GM10266 (cell line): Measurements from ENCODE around the gene FES.
"Not testable (repeated sequence)": the region's sequence is repeated elsewhere in the genome, so short reads cannot be mapped to it uniquely, and the experiment has no call there.

Source experiments
- DNase-seq: peaks from one replicate; pipeline ENCODE4 v3.0.0; 2012; ENCODE audit errors: extremely low spot score
- CTCF ChIP-seq: IDR thresholded peaks from 2 replicates; pipeline ENCODE4 v1.5.1; 2012; ENCODE audit warnings: mild to moderate bottlenecking, low read depth; ENCODE audit not compliant: control insufficient read depth, insufficient read depth; ENCODE audit errors: missing control alignments

FES gene

GRCh38 chr15:90839187-90840071, 44.9 kb upstream of the FES start:
- no peak for TF ChIP-seq CTCF
- DNase-seq: no peak

- no peak for TF ChIP-seq CTCF
These were observed 44.0 kb upstream of the FES start for GRCh38 chr15:90840157-90840855.

GRCh38 chr15:90840954-90841353, 43.4 kb upstream of the FES start:
- no peak for TF ChIP-seq CTCF
- DNase-seq: no peak

More at GRCh38 chr15:90840157-90840855, 44.0 kb upstream of the FES start:
- DNase-seq: no peak

- TF ChIP-seq CTCF: no peak
- DNase-seq: no peak
These were observed 39.6 kb upstream of the FES start for GRCh38 chr15:90844696-90845095.

GRCh38 chr15:90845201-90845949, 38.9 kb upstream of the FES start:
- DNase-seq: peak; percentile 42
- TF ChIP-seq CTCF: no peak

- DNase-seq: not testable (repeated sequence)
These were observed 34.9 kb upstream of the FES start for GRCh38 chr15:90849424-90849823.

- no peak for TF ChIP-seq CTCF
- no peak for DNase-seq
These were observed 33.2 kb upstream of the FES start for GRCh38 chr15:90851114-90851513.
